Smooth muscle cell (in vitro differentiated cells): ENCODE results near the gene MLST8. TPM values are rescaled to one million over a fixed set of nuclear protein-coding genes. Genes with fewer than 3 reads are reported as not detected.

Experiments
- DNase-seq: peaks from one replicate; lab custom pipeline; 2025; ENCODE audit not compliant: unreplicated experiment; lab: John Stamatoyannopoulos, UW
- H2AFZ ChIP-seq: fragments of 200-600 bp; sonication (generic); 2 replicates; pipeline ENCODE4 v1.6.0; 2016; ENCODE audit warnings: antibody characterized with exemption, low read depth, mild to moderate bottlenecking
- H3F3A ChIP-seq: fragments of 200-600 bp; sonication (generic); 2 replicates; pipeline ENCODE4 v1.6.0; 2017; ENCODE audit warnings: antibody characterized with exemption, low read depth
- H3K27ac ChIP-seq: fragments of 200-600 bp; sonication (generic); 2 replicates; pipeline ENCODE4 v1.5.1; 2016; ENCODE audit warnings: low read depth, mild to moderate bottlenecking
- H3K27me3 ChIP-seq: fragments of 200-600 bp; sonication (generic); 2 replicates; pipeline ENCODE4 v1.6.1; 2016; ENCODE audit warnings: low read depth, mild to moderate bottlenecking
- H3K36me3 ChIP-seq: fragments of 200-600 bp; sonication (generic); 2 replicates; pipeline ENCODE4 v1.5.1; 2016; ENCODE audit warnings: low read depth
- H3K4me1 ChIP-seq: fragments of 200-600 bp; sonication (generic); 2 replicates; pipeline ENCODE4 v1.5.1; 2016; ENCODE audit warnings: low read depth
- H3K4me2 ChIP-seq: fragments of 200-600 bp; sonication (generic); 2 replicates; pipeline ENCODE4 v1.6.0; 2016; ENCODE audit warnings: mild to moderate bottlenecking
- H3K4me3 ChIP-seq: fragments of 200-600 bp; sonication (generic); 2 replicates; pipeline ENCODE4 v1.5.1; 2016; ENCODE audit warnings: mild to moderate bottlenecking
- H3K79me2 ChIP-seq: fragments of 200-600 bp; sonication (generic); 2 replicates; pipeline ENCODE4 v1.6.0; 2016; ENCODE audit warnings: low read depth, mild to moderate bottlenecking
- H3K9ac ChIP-seq: fragments of 200-600 bp; sonication (generic); 2 replicates; pipeline ENCODE4 v1.6.0; 2016; ENCODE audit warnings: low read depth
- H3K9me3 ChIP-seq: fragments of 200-600 bp; sonication (generic); replicated peaks from 2 replicates; pipeline ENCODE4 v1.5.1; 2016; ENCODE audit warnings: low read depth
- H4K20me1 ChIP-seq: fragments of 200-600 bp; sonication (generic); 2 replicates; pipeline ENCODE4 v1.6.0; 2016; ENCODE audit warnings: low read depth
- WGBS: methylation state at CpG from one replicate; pipeline ENCODE4 v1.1.7; 2016; ENCODE audit warnings: low lambda C conversion rate; 5-methylcytosine and 5-hydroxymethylcytosine counted together
- polyA plus RNA-seq: library from polyadenylated mRNA; unstranded; fragments of >200 nt; fragmentation: Nextera tagmentation; extraction: Ambion mirVana; gene quantifications from 2 replicates; pipeline ENCODE4 v1.2.1, GENCODE V29; 2016
- total RNA-seq: library from RNA; depleted of rRNA; stranded (reverse); fragments of >200 nt; gene quantifications from 2 replicates; pipeline ENCODE4 v1.2.3, GENCODE V29; 2014
- TF ChIP-seq, protein P1 (sequence below): fragments of 200-600 bp; sonication (generic); IDR thresholded peaks from 2 replicates; pipeline ENCODE4 v1.5.1; 2017; ENCODE audit warnings: borderline replicate concordance, mild to moderate bottlenecking, antibody characterized with exemption; ENCODE audit not compliant: insufficient read depth, poor library complexity, severe bottlenecking

Gene MLST8
- total and polyA plus RNA-seq, 2 experiments from 2014 or later: 37.2 to 67.0 TPM

DNA sequence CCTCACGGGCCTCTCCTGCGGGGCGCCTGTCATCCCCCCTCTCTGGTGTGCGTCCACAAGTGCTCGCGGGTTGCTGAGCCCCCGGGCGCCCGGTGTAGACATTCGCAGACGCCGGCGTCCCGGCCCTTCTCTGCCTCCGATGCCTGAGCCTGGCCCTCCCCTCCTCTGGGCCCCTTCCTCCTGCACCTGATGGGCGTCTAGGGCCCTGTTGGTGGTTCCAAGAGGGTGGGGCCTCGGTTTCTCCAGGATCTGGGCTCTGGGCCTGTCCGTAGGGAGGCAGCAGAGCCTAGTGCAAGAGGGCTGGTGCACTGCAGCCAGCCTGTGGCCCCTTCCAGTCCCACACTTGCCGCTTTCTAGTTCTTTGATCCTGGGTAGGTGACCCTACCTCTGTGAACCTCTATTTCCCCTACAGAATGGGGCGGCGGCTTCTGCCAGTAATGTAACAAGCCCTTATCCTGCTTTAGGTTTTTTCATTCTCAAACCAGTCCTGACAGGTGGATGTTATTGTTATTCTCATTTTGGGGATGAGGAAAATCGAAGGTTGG lies 18.8 kb downstream of the MLST8 start:
- no peaks in the 10 kb centered on the region for H3K27me3 ChIP-seq
- no peaks in the 10 kb centered on the region for H3K9me3 ChIP-seq
- no peaks in the 10 kb centered on the region for H3F3A ChIP-seq
- WGBS: 10% methylated on average over 21 of the region's 22 CpGs
- peaks cover 50% of the 10 kb centered on the region for H3K79me2 ChIP-seq
- peak overlapping the region; percentile 79 for H3K27ac ChIP-seq
- TF ChIP-seq, protein P1, sequence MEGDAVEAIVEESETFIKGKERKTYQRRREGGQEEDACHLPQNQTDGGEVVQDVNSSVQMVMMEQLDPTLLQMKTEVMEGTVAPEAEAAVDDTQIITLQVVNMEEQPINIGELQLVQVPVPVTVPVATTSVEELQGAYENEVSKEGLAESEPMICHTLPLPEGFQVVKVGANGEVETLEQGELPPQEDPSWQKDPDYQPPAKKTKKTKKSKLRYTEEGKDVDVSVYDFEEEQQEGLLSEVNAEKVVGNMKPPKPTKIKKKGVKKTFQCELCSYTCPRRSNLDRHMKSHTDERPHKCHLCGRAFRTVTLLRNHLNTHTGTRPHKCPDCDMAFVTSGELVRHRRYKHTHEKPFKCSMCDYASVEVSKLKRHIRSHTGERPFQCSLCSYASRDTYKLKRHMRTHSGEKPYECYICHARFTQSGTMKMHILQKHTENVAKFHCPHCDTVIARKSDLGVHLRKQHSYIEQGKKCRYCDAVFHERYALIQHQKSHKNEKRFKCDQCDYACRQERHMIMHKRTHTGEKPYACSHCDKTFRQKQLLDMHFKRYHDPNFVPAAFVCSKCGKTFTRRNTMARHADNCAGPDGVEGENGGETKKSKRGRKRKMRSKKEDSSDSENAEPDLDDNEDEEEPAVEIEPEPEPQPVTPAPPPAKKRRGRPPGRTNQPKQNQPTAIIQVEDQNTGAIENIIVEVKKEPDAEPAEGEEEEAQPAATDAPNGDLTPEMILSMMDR: peak; percentile 5
- H3K4me2 ChIP-seq: peak overlapping the region; percentile 95
- peak overlapping the region; percentile 96 for H3K4me3 ChIP-seq
- peak; percentile 42 for DNase-seq
- H4K20me1 ChIP-seq: peaks cover 44% of the 10 kb centered on the region
- no peaks in the 10 kb centered on the region for H3K36me3 ChIP-seq
- H3K4me1 ChIP-seq: peaks cover 6% of the 10 kb centered on the region
- peak overlapping the region; percentile 95 for H3K9ac ChIP-seq
- H2AFZ ChIP-seq: peak overlapping the region; percentile 84

DNA sequence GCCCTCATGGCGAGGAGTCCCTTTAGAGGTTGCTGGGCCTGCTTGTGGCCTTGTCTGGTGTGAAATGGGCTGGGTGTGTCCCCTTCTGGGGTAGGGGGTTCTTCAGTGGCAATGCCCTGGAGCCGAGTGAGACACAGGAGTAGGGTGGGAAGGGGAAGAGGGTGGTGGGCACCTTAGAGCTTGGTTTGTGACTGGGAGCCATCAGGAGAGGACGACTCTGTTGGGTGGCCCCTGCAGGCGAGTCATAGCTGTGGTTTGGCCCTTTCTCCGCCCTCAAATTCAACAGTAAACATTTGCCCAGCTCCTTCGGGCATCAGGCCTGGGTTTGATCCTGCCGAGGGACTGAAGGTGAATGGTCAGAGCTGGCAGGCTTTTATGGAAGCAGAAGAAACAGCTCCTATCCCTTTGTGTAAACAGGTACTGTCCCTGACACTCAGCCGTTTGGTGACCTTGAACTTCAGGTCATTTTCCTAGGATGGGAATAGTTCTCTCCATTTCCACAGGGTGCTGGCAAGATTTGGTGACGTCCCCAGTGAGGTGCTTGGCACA lies 21.1 kb downstream of the MLST8 start:
- 78% methylated on average over 9 of the region's 9 CpGs for WGBS
- Histone ChIP-seq H3K9me3 (no peaks in the 10 kb centered on the region), H3K4me1 (peaks cover 6% of the 10 kb centered on the region), H4K20me1 (peaks cover 66% of the 10 kb centered on the region), H3K79me2 (peaks cover 50% of the 10 kb centered on the region), H3K36me3 (no peaks in the 10 kb centered on the region), H3F3A (no peaks in the 10 kb centered on the region), H3K4me2 (no peak overlapping the region), H2AFZ (no peak overlapping the region), H3K27me3 (no peaks in the 10 kb centered on the region), H3K9ac (no peak overlapping the region), H3K4me3 (no peak overlapping the region), H3K27ac (no peak overlapping the region)
- TF ChIP-seq, protein P1: no peak
- no peak for DNase-seq

DNA sequence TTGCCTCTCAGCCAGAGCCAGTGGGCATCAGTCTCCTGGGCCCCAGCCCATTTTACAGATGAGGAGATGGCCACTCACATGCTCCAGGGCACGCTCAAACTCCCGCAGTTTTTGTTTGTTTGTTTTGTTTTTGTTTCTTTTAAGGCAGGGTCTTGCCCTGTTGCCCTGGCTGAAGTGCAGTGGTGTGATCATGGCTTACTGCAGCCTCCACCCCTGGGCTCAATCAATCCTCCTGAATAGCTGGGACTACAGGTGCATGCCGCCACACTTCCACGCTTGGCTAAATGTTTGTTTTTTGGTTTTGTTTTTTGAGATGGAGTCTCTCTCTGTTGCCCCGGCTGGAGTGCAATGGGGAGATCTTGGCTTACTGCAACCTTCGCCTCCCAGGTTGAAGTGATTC lies 21.7 kb downstream of the MLST8 start:
- Histone ChIP-seq H3K4me1 (peaks cover 6% of the 10 kb centered on the region), H3K36me3 (no peaks in the 10 kb centered on the region), H3K4me2 (no peak overlapping the region), H2AFZ (no peak overlapping the region), H3K9ac (no peak overlapping the region), H3K9me3 (no peaks in the 10 kb centered on the region), H3K4me3 (no peak overlapping the region), H3K27ac (no peak overlapping the region), H3K27me3 (no peaks in the 10 kb centered on the region), H3F3A (no peaks in the 10 kb centered on the region), H4K20me1 (peaks cover 71% of the 10 kb centered on the region), H3K79me2 (peaks cover 50% of the 10 kb centered on the region)
- no peak for DNase-seq
- TF ChIP-seq, protein P1: no peak
- 98% methylated on average over 6 of the region's 6 CpGs for WGBS

DNA sequence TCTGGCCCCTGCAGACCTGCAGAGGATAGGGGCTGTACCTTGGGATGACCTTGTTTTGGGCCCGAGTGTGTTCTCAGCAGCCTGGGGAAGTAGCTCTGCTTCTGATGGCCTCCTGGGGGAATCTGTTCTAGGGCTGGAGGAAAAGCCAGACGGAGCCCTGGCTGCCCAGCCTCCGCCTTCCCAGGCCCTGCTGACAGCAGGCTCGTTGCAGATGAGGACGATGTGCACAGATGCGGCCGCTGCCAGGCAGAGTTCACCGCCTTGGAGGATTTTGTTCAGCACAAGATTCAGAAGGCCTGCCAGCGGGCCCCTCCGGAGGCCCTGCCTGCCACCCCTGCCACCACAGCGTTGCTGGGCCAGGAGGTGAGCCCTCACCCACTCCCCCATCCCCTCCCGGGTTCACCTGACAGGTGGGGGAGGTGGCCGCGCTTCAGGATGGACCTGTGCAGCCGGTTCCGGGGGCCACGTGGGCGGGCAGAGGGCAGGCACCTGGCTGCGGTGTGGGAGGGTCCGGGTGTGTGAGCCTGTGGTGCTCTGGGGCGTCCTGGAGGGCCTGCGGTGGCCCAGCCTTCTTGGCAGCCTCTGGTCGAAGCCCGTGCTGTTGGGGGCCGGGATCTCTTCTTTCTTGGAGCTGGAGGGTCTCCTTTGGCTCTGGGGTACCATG lies 23.0 kb downstream of the MLST8 start:
- DNase-seq: no peak
- Histone ChIP-seq H2AFZ (no peak overlapping the region), H3K27ac (no peak overlapping the region), H3K9me3 (no peaks in the 10 kb centered on the region), H3K4me1 (peaks cover 6% of the 10 kb centered on the region), H3K4me3 (no peak overlapping the region), H3K79me2 (peaks cover 50% of the 10 kb centered on the region), H4K20me1 (peaks cover 71% of the 10 kb centered on the region), H3K9ac (no peak overlapping the region), H3K36me3 (no peaks in the 10 kb centered on the region), H3K27me3 (no peaks in the 10 kb centered on the region), H3K4me2 (no peak overlapping the region), H3F3A (no peaks in the 10 kb centered on the region)
- 93% methylated on average over 20 of the region's 25 CpGs for WGBS
- TF ChIP-seq, protein P1: no peak
